GM12878 (cell line): Measurements from ENCODE around the gene ATG5.

Source experiments
- CTCF ChIP-seq, 3 experiments: IDR thresholded peaks in 2 of 3; conservative IDR thresholded peaks in 1 of 3; 2 replicates each; pipeline ENCODE4 v1.5.1; 2011; ENCODE audit warnings: low read depth in 3 of 3, low read length in 3 of 3, mild to moderate bottlenecking in 3 of 3, control low read depth in 2 of 3, moderate library complexity in 2 of 3, inconsistent platforms in 1 of 3, mixed read lengths in 1 of 3; ENCODE audit not compliant: control insufficient read depth in 2 of 3, insufficient read depth in 1 of 3; ENCODE audit errors: extremely low read depth in 1 of 3
- MTA3 ChIP-seq: IDR thresholded peaks from 2 replicates; pipeline ENCODE4 v1.6.1; 2012; ENCODE audit warnings: low read length, inconsistent platforms, borderline replicate concordance
- NFYB ChIP-seq: IDR thresholded peaks from 2 replicates; pipeline ENCODE4 v1.6.1; 2011; ENCODE audit warnings: low read depth, mild to moderate bottlenecking, low read length, improper control_type of control experiment, moderate library complexity; ENCODE audit not compliant: insufficient read depth
- POLR2A ChIP-seq: IDR thresholded peaks from 2 replicates; pipeline ENCODE4 v1.6.1; 2011; ENCODE audit warnings: low read depth, mild to moderate bottlenecking, low read length
- POLR2AphosphoS5 ChIP-seq: IDR thresholded peaks from 2 replicates; pipeline ENCODE4 v1.6.1; 2011; ENCODE audit warnings: mild to moderate bottlenecking, low read length, inconsistent platforms
- RAD21 ChIP-seq: IDR thresholded peaks from 2 replicates; pipeline ENCODE4 v1.6.1; 2011; ENCODE audit warnings: mild to moderate bottlenecking, low read depth, low read length, moderate library complexity; ENCODE audit not compliant: insufficient read depth
- REST ChIP-seq: IDR thresholded peaks from 2 replicates; pipeline ENCODE4 v1.6.1; 2012; ENCODE audit warnings: mild to moderate bottlenecking, low read depth, low read length
- TF ChIP-seq, protein P1 (sequence below): IDR thresholded peaks from 2 replicates; pipeline ENCODE4 v1.6.1; 2012; ENCODE audit warnings: low read length, inconsistent platforms
- TF ChIP-seq, protein P2 (sequence below): fragments of 450-650 bp; formaldehyde crosslinking; IDR thresholded peaks from 2 replicates; pipeline ENCODE4 v1.4.0; 2022; ENCODE audit warnings: mild to moderate bottlenecking, moderate library complexity

DNA sequence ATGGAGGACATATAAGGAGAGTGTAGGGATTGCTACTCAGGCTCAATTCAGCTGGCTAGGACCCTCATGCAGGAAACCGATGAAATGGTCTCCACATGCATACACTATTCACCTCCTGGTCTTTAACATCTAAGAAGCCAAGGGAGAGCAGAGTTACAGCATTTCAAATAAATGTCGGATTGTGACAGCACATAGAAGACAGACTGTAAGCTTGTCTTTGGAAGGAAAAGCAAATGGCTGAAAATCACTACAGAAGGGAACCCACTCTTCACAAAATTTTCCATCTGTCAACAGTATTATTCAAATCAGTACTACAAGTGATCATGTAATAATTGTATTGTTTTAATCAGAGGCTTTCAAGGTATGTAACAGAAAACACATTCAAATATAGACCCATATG, 72.9 kb downstream of the ATG5 start:
- TF ChIP-seq NFYB: no peak
- TF ChIP-seq MTA3: no peak
- TF ChIP-seq POLR2A: no peak
- TF ChIP-seq REST: no peak
- TF ChIP-seq RAD21: no peak
- TF ChIP-seq, protein P1, sequence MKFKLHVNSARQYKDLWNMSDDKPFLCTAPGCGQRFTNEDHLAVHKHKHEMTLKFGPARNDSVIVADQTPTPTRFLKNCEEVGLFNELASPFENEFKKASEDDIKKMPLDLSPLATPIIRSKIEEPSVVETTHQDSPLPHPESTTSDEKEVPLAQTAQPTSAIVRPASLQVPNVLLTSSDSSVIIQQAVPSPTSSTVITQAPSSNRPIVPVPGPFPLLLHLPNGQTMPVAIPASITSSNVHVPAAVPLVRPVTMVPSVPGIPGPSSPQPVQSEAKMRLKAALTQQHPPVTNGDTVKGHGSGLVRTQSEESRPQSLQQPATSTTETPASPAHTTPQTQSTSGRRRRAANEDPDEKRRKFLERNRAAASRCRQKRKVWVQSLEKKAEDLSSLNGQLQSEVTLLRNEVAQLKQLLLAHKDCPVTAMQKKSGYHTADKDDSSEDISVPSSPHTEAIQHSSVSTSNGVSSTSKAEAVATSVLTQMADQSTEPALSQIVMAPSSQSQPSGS: no peak
- TF ChIP-seq CTCF (IDR thresholded peaks at IDR 0.05 in 2 of 3, conservative IDR thresholded peaks at IDR 0.05 in 1 of 3; ENCODE audit: control insufficient read depth in 2 of 3, extremely low read depth in 1 of 3, insufficient read depth in 1 of 3, low read depth in 3 of 3, low read length in 3 of 3): no peak
- TF ChIP-seq POLR2AphosphoS5: no peak
- TF ChIP-seq, protein P2, sequence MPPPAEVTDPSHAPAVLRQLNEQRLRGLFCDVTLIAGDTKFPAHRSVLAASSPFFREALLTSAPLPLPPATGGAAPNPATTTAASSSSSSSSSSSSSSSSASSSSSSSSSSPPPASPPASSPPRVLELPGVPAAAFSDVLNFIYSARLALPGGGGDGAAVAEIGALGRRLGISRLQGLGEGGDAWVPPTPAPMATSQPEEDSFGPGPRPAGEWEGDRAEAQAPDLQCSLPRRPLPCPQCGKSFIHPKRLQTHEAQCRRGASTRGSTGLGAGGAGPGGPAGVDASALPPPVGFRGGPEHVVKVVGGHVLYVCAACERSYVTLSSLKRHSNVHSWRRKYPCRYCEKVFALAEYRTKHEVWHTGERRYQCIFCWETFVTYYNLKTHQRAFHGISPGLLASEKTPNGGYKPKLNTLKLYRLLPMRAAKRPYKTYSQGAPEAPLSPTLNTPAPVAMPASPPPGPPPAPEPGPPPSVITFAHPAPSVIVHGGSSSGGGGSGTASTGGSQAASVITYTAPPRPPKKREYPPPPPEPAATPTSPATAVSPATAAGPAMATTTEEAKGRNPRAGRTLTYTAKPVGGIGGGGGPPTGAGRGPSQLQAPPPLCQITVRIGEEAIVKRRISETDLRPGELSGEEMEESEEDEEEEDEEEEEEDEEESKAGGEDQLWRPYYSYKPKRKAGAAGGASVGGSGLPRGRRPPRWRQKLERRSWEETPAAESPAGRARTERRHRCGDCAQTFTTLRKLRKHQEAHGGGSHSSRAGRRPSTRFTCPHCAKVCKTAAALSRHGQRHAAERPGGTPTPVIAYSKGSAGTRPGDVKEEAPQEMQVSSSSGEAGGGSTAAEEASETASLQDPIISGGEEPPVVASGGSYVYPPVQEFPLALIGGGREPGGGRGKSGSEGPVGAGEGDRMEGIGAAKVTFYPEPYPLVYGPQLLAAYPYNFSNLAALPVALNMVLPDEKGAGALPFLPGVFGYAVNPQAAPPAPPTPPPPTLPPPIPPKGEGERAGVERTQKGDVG (CRISPR knock-in tag): no peak
